OCI-LY1 (cell line): ENCODE results near the gene EPHA2.

ENCODE experiments used
- H2AFZ ChIP-seq: fragments of 200-600 bp; sonication (generic), shearing (Covaris generic); 2 replicates; pipeline ENCODE4 v1.6.0; 2014; ENCODE audit warnings: antibody characterized with exemption, mild to moderate bottlenecking, low read length
- H3F3A ChIP-seq: fragments of 200-600 bp; sonication (generic), shearing (Covaris generic); 2 replicates; pipeline ENCODE4 v1.6.0; 2014; ENCODE audit warnings: mild to moderate bottlenecking, antibody characterized with exemption, low read length, moderate library complexity; ENCODE audit not compliant: insufficient read depth
- H3K27ac ChIP-seq: fragments of 200-600 bp; sonication (generic); 2 replicates; pipeline ENCODE4 v1.5.1; 2014; ENCODE audit warnings: low read length, mixed run types, mild to moderate bottlenecking, low read depth; ENCODE audit not compliant: poor library complexity, severe bottlenecking
- H3K27me3 ChIP-seq: fragments of 200-600 bp; sonication (generic); 2 replicates; pipeline ENCODE4 v1.6.0; 2014; ENCODE audit warnings: antibody characterized with exemption, mild to moderate bottlenecking, low read length, moderate library complexity; ENCODE audit not compliant: insufficient read depth
- H3K36me3 ChIP-seq: fragments of 200-600 bp; sonication (generic); 2 replicates; pipeline ENCODE4 v1.6.1; 2014; ENCODE audit warnings: mild to moderate bottlenecking, antibody characterized with exemption, low read length, moderate library complexity, mixed read lengths; ENCODE audit not compliant: insufficient read depth
- H3K4me1 ChIP-seq: fragments of 200-600 bp; sonication (generic); 2 replicates; pipeline ENCODE4 v1.5.1; 2014; ENCODE audit warnings: mild to moderate bottlenecking, low read length, moderate library complexity; ENCODE audit not compliant: insufficient read depth, severe bottlenecking
- H3K4me2 ChIP-seq: fragments of 200-600 bp; sonication (generic), shearing (Covaris generic); 2 replicates; pipeline ENCODE4 v1.6.1; 2014; ENCODE audit warnings: low read length
- H3K4me3 ChIP-seq: fragments of 200-600 bp; sonication (generic); 2 replicates; pipeline ENCODE4 v1.5.1; 2014; ENCODE audit warnings: low read length, low read depth, mild to moderate bottlenecking, mixed read lengths; ENCODE audit not compliant: poor library complexity, severe bottlenecking
- H3K79me2 ChIP-seq: fragments of 200-600 bp; shearing (Covaris generic); 2 replicates; pipeline ENCODE4 v1.6.1; 2016; ENCODE audit warnings: mixed run types, low read length, mixed read lengths; ENCODE audit not compliant: insufficient read depth
- H3K9ac ChIP-seq: fragments of 200-600 bp; sonication (generic), shearing (Covaris generic); 2 replicates; pipeline ENCODE4 v1.6.1; 2014; ENCODE audit warnings: mild to moderate bottlenecking, low read length, mixed read lengths
- H3K9me2 ChIP-seq: fragments of 200-600 bp; sonication (generic), shearing (Covaris generic); 2 replicates; pipeline ENCODE4 v1.6.1; 2014; ENCODE audit warnings: low read depth, mild to moderate bottlenecking, low read length, mixed read lengths
- H3K9me3 ChIP-seq: fragments of 200-600 bp; shearing (Covaris generic); 2 replicates; pipeline ENCODE4 v1.6.1; 2014; ENCODE audit warnings: low read length, mixed read lengths
- H4K20me1 ChIP-seq: fragments of 200-600 bp; sonication (generic), shearing (Covaris generic); 2 replicates; pipeline ENCODE4 v1.6.0; 2016; ENCODE audit warnings: mild to moderate bottlenecking, low read length; ENCODE audit not compliant: insufficient read depth
- CTCF ChIP-seq: fragments of 200-600 bp; sonication (generic), shearing (Covaris generic); IDR thresholded peaks from 2 replicates; pipeline ENCODE4 v1.5.1; 2017; ENCODE audit warnings: mild to moderate bottlenecking, antibody characterized with exemption, low read length, moderate library complexity, mixed read lengths
- EZH2 ChIP-seq: fragments of 200-600 bp; sonication (generic), shearing (Covaris generic); IDR thresholded peaks from 2 replicates; pipeline ENCODE4 v1.8.0; 2017; ENCODE audit warnings: borderline replicate concordance, mixed run types, mild to moderate bottlenecking, antibody characterized with exemption, low read length, moderate library complexity, mixed read lengths

The EPHA2 gene

GRCh38 chr1:16145662-16146278 is 10.1 kb downstream of the EPHA2 start:
- H3K9me2 ChIP-seq, result no peaks in the 10 kb centered on the region
- H4K20me1 ChIP-seq, result no peaks in the 10 kb centered on the region
- no peaks in the 10 kb centered on the region for H3K36me3 ChIP-seq
- H3K4me2 ChIP-seq, result no peak overlapping the region
- H3K4me1 ChIP-seq, result no peaks in the 10 kb centered on the region
- H3F3A ChIP-seq, result no peaks in the 10 kb centered on the region
- no peaks in the 10 kb centered on the region for H3K79me2 ChIP-seq
- no peaks in the 10 kb centered on the region for H3K9me3 ChIP-seq
- H3K27me3 ChIP-seq, result peaks cover 8% of the 10 kb centered on the region; the same call in 1 of the 2 replicates
- no peak overlapping the region for H3K27ac ChIP-seq
- H3K9ac ChIP-seq, result no peak overlapping the region
- H2AFZ ChIP-seq, result no peak overlapping the region
- TF ChIP-seq CTCF, result no peak
- TF ChIP-seq EZH2, result no peak
- no peak overlapping the region for H3K4me3 ChIP-seq

GRCh38 chr1:16145030-16145661 is 10.7 kb downstream of the EPHA2 start:
- no peak overlapping the region for H3K4me2 ChIP-seq
- H4K20me1 ChIP-seq, result no peaks in the 10 kb centered on the region
- no peaks in the 10 kb centered on the region for H3K9me3 ChIP-seq
- H2AFZ ChIP-seq, result no peak overlapping the region
- no peak overlapping the region for H3K4me3 ChIP-seq
- H3K9me2 ChIP-seq, result no peaks in the 10 kb centered on the region
- TF ChIP-seq EZH2 (no peak), CTCF (no peak)
- no peaks in the 10 kb centered on the region for H3F3A ChIP-seq
- no peaks in the 10 kb centered on the region for H3K79me2 ChIP-seq
- H3K27ac ChIP-seq, result no peak overlapping the region
- peaks cover 9% of the 10 kb centered on the region; the same call in 1 of the 2 replicates for H3K27me3 ChIP-seq
- no peaks in the 10 kb centered on the region for H3K36me3 ChIP-seq
- no peaks in the 10 kb centered on the region for H3K4me1 ChIP-seq
- no peak overlapping the region for H3K9ac ChIP-seq

GRCh38 chr1:16144325-16145029 is 11.4 kb downstream of the EPHA2 start:
- TF ChIP-seq EZH2 (no peak), CTCF (no peak)
- no peaks in the 10 kb centered on the region for H3K36me3 ChIP-seq
- H3K4me2 ChIP-seq, result no peak overlapping the region
- H2AFZ ChIP-seq, result no peak overlapping the region
- no peaks in the 10 kb centered on the region for H3K9me2 ChIP-seq
- no peaks in the 10 kb centered on the region for H3F3A ChIP-seq
- no peak overlapping the region for H3K4me3 ChIP-seq
- H3K9me3 ChIP-seq, result no peaks in the 10 kb centered on the region
- H4K20me1 ChIP-seq, result no peaks in the 10 kb centered on the region
- no peak overlapping the region for H3K27ac ChIP-seq
- no peak overlapping the region for H3K9ac ChIP-seq
- no peaks in the 10 kb centered on the region for H3K4me1 ChIP-seq
- peaks cover 15% of the 10 kb centered on the region; the same call in 1 of the 2 replicates for H3K27me3 ChIP-seq
- H3K79me2 ChIP-seq, result no peaks in the 10 kb centered on the region
